ENCODE data around the gene SLFN13. TPM values are rescaled to one million over a fixed set of nuclear protein-coding genes. Genes with fewer than 3 reads are reported as not detected.
"Not testable (repeated sequence)": the region's sequence is repeated elsewhere in the genome, so short reads cannot be mapped to it uniquely, and the experiment has no call there.

Gene SLFN13
- total RNA-seq, 4 donors from 2014 or later, result 5.1 to 15.0 (median 5.4) TPM

- no peak overlapping the region for H3K4me3 ChIP-seq
- intact Hi-C loops (cut with DNase I), result no loop called here
- no peak overlapping the region for H3K27ac ChIP-seq (replicated peaks in 1 of 4)
- peaks cover 9 to 42% (median 31%) of the 10 kb centered on the region in 4 donors for H3K36me3 ChIP-seq
- WGBS, result 88% methylated on average over 26 of the region's 26 CpGs
- H3K4me1 ChIP-seq, result no peaks in the 10 kb centered on the region
- H3K9me3 ChIP-seq, result no peaks in the 10 kb centered on the region
- no peaks in the 10 kb centered on the region for H3K27me3 ChIP-seq
- no peak for DNase-seq (ENCODE audit: extremely low spot score)
- TF ChIP-seq POLR2AphosphoS5 (IDR thresholded peaks at IDR 0.05) (no peak), POLR2A (IDR thresholded peaks at IDR 0.05; ENCODE audit: low read depth) (no peak), CTCF (IDR thresholded peaks at IDR 0.05) (no peak), EP300 (IDR thresholded peaks at IDR 0.05) (no peak)
Measured at GRCh38 chr17:35407531-35407930, 41.0 kb downstream of the SLFN13 start.

- no peaks in the 10 kb centered on the region for H3K4me1 ChIP-seq
- TF ChIP-seq CTCF (IDR thresholded peaks at IDR 0.05) (no peak), POLR2A (IDR thresholded peaks at IDR 0.05; ENCODE audit: low read depth) (no peak), POLR2AphosphoS5 (IDR thresholded peaks at IDR 0.05) (no peak), EP300 (IDR thresholded peaks at IDR 0.05) (no peak)
- intact Hi-C loops (cut with DNase I), result no loop called here
- 92% methylated on average over 1 of the region's 1 CpG for WGBS
- DNase-seq (ENCODE audit: extremely low spot score), result no peak
- H3K27ac ChIP-seq (replicated peaks in 1 of 4), result no peak overlapping the region
- no peaks in the 10 kb centered on the region for H3K9me3 ChIP-seq
- no peaks in the 10 kb centered on the region for H3K27me3 ChIP-seq
- no peak overlapping the region for H3K4me3 ChIP-seq
- peaks cover 4 to 39% (median 28%) of the 10 kb centered on the region in 4 donors for H3K36me3 ChIP-seq
Measured at GRCh38 chr17:35406568-35406967, 42.0 kb downstream of the SLFN13 start.

GRCh38 chr17:35404360-35404759 lies 44.2 kb downstream of the SLFN13 start:
- DNase-seq (ENCODE audit: extremely low spot score), result no peak
- no peaks in the 10 kb centered on the region for H3K27me3 ChIP-seq
- no peaks in the 10 kb centered on the region for H3K9me3 ChIP-seq
- 90% methylated on average over 1 of the region's 1 CpG for WGBS
- no peak overlapping the region for H3K27ac ChIP-seq (replicated peaks in 1 of 4)
- no peaks in the 10 kb centered on the region for H3K4me1 ChIP-seq
- no peak for TF ChIP-seq EP300 (IDR thresholded peaks at IDR 0.05)
- TF ChIP-seq POLR2A (IDR thresholded peaks at IDR 0.05; ENCODE audit: low read depth), result no peak
- no peak for TF ChIP-seq CTCF (IDR thresholded peaks at IDR 0.05)
- no peak for TF ChIP-seq POLR2AphosphoS5 (IDR thresholded peaks at IDR 0.05)
- H3K36me3 ChIP-seq, result peaks cover 0 to 21% (median 10%) of the 10 kb centered on the region in 4 donors
- intact Hi-C loops (cut with DNase I), result no loop called here
- H3K4me3 ChIP-seq, result no peak overlapping the region

GRCh38 chr17:35393783-35394182 lies 54.8 kb downstream of the SLFN13 start:
- H3K27me3 ChIP-seq; intact Hi-C loops (cut with DNase I); H3K36me3 ChIP-seq; H3K4me3 ChIP-seq; DNase-seq (ENCODE audit: extremely low spot score); H3K27ac ChIP-seq (replicated peaks in 1 of 4); H3K9me3 ChIP-seq; H3K4me1 ChIP-seq: not testable (repeated sequence)
- WGBS, result 88% methylated on average over 13 of the region's 13 CpGs

GRCh38 chr17:35390663-35391062 lies 57.9 kb downstream of the SLFN13 start:
- no peak overlapping the region for H3K27ac ChIP-seq (replicated peaks in 1 of 4)
- H3K36me3 ChIP-seq, result no peaks in the 10 kb centered on the region
- no peak for DNase-seq (ENCODE audit: extremely low spot score)
- no peaks in the 10 kb centered on the region for H3K27me3 ChIP-seq
- intact Hi-C loops (cut with DNase I), result no loop called here
- H3K9me3 ChIP-seq, result peaks cover 0 to 3% (median 0%) of the 10 kb centered on the region in 4 donors
- 42% methylated on average over 2 of the region's 2 CpGs for WGBS
- TF ChIP-seq POLR2A (IDR thresholded peaks at IDR 0.05; ENCODE audit: low read depth), result no peak
- TF ChIP-seq POLR2AphosphoS5 (IDR thresholded peaks at IDR 0.05), result no peak
- no peak for TF ChIP-seq EP300 (IDR thresholded peaks at IDR 0.05)
- TF ChIP-seq CTCF (IDR thresholded peaks at IDR 0.05), result no peak
- no peak overlapping the region for H3K4me3 ChIP-seq
- H3K4me1 ChIP-seq, result no peaks in the 10 kb centered on the region
